ENCODE results near the gene LPCAT2.

GRCh38 chr16:55632259-55632658 is 123.4 kb downstream of the LPCAT2 start:
- TF ChIP-seq POLR2A (IDR thresholded peaks at IDR 0.05), result no peak
- TF ChIP-seq, protein P1, sequence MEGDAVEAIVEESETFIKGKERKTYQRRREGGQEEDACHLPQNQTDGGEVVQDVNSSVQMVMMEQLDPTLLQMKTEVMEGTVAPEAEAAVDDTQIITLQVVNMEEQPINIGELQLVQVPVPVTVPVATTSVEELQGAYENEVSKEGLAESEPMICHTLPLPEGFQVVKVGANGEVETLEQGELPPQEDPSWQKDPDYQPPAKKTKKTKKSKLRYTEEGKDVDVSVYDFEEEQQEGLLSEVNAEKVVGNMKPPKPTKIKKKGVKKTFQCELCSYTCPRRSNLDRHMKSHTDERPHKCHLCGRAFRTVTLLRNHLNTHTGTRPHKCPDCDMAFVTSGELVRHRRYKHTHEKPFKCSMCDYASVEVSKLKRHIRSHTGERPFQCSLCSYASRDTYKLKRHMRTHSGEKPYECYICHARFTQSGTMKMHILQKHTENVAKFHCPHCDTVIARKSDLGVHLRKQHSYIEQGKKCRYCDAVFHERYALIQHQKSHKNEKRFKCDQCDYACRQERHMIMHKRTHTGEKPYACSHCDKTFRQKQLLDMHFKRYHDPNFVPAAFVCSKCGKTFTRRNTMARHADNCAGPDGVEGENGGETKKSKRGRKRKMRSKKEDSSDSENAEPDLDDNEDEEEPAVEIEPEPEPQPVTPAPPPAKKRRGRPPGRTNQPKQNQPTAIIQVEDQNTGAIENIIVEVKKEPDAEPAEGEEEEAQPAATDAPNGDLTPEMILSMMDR (IDR thresholded peaks at IDR 0.05), result no peak

All from esophagus squamous epithelium (tissue), 4 donors.